Frontal cortex (tissue), 4 donors: ENCODE measurements around the gene TAGLN. TPM values are rescaled to one million over a fixed set of nuclear protein-coding genes. Genes with fewer than 3 reads are reported as not detected.
"Not testable (repeated sequence)": the region's sequence is repeated elsewhere in the genome, so short reads cannot be mapped to it uniquely, and the experiment has no call there.

Experiments
- DNase-seq, 2 donors: peaks; one replicate each; pipeline ENCODE4 v3.0.0; 2012; ENCODE audit warnings: low spot score in 2 of 2
- FAIRE-seq: peaks from 2 replicates; lab custom pipeline; 2012; peaks lifted over from hg19 to GRCh38; lab: Jason Lieb, UNC
- total RNA-seq: library from RNA; depleted of rRNA; stranded (reverse); fragments of >200 nt; gene quantifications from one replicate; pipeline ENCODE4 v1.2.3, GENCODE V29; 2014
- donor health status: control.
- donor health status: control.
- donor health status: control.

Gene TAGLN
- total RNA-seq, 1 donor from 2014 or later, result 17.5 TPM

GRCh38 chr11:117193130-117194020, 5.8 kb upstream of the TAGLN start:
- DNase-seq (no peak), FAIRE-seq (no peak)

- no peak for DNase-seq
- no peak for FAIRE-seq
These were observed 4.9 kb upstream of the TAGLN start for GRCh38 chr11:117194267-117194666.

- FAIRE-seq (no peak), DNase-seq (no peak)
These were observed 3.9 kb upstream of the TAGLN start for GRCh38 chr11:117195258-117195657.

- no peak for DNase-seq
- no peak for FAIRE-seq
These were observed 3.4 kb upstream of the TAGLN start for GRCh38 chr11:117195761-117196160.

- no peak for FAIRE-seq
These were observed 2.2 kb upstream of the TAGLN start for GRCh38 chr11:117197006-117197405.

GRCh38 chr11:117197516-117198456, 1.4 kb upstream of the TAGLN start:
- DNase-seq (no peak), FAIRE-seq (no peak)

More at GRCh38 chr11:117197006-117197405, 2.2 kb upstream of the TAGLN start:
- DNase-seq, result no peak

- FAIRE-seq (no peak), DNase-seq (no peak)
These were observed 557 bp upstream of the TAGLN start for GRCh38 chr11:117198613-117199012.

GRCh38 chr11:117199916-117200812, 994 bp downstream of the TAGLN start:
- DNase-seq, result no peak
- no peak for FAIRE-seq

- DNase-seq (no peak), FAIRE-seq (no peak)
These were observed 1.9 kb downstream of the TAGLN start for GRCh38 chr11:117200813-117201657.

- FAIRE-seq (no peak), DNase-seq (no peak)
These were observed 2.6 kb downstream of the TAGLN start for GRCh38 chr11:117201658-117202305.

GRCh38 chr11:117202386-117203068, 3.4 kb downstream of the TAGLN start:
- FAIRE-seq, result no peak
- DNase-seq, result no peak

- DNase-seq (no peak), FAIRE-seq (no peak)
These were observed 3.9 kb downstream of the TAGLN start for GRCh38 chr11:117203069-117203407.

- DNase-seq, result no peak
- no peak for FAIRE-seq
These were observed 5.3 kb downstream of the TAGLN start for GRCh38 chr11:117204283-117205080.

GRCh38 chr11:117205211-117205818, 6.1 kb downstream of the TAGLN start:
- DNase-seq (no peak), FAIRE-seq (no peak)

GRCh38 chr11:117206111-117206510, 6.9 kb downstream of the TAGLN start:
- not testable (repeated sequence) for DNase-seq, FAIRE-seq

GRCh38 chr11:117206859-117207258, 7.7 kb downstream of the TAGLN start:
- FAIRE-seq, result not testable (repeated sequence)

More at GRCh38 chr11:117206859-117207258, 7.7 kb downstream of the TAGLN start:
- not testable (repeated sequence) for DNase-seq
